ENCODE results near the gene PECR. TPM values are rescaled to one million over a fixed set of nuclear protein-coding genes. Genes with fewer than 3 reads are reported as not detected.

The PECR gene
- total RNA-seq (2016; rRNA removed; fragmentation: Illumina TruSeq; extraction: Trizol) (151 and 181 TPM in 2 replicates), polyA plus RNA-seq (2011; rRNA removed) (153 and 175 TPM in 2 replicates), polyA minus RNA-seq (2011; rRNA and poly(A)+ RNA removed; ENCODE audit: low replicate concordance) (5.0 and 112 TPM in 2 replicates), Bru-seq, nascent RNA (percentile 90 among the genes with signal in this experiment), BruChase-seq, experiment 1, labeled RNA remaining after a 6-hour chase (percentile 64 among the genes with signal in this experiment), BruChase-seq, experiment 2, labeled RNA remaining after a 2-hour chase (percentile 68 among the genes with signal in this experiment)
- total RNA-seq (2016; cell fraction: cytosol; rRNA removed; fragmentation: Illumina TruSeq; extraction: Trizol; ENCODE audit: low read depth) = 20.8 and 20.9 TPM in 2 replicates
- total RNA-seq (2016; cell fraction: insoluble cytoplasmic fraction; rRNA removed; fragmentation: Illumina TruSeq; extraction: Trizol) = 143 and 194 TPM in 2 replicates
- 32.3 and 33.6 TPM in 2 replicates for total RNA-seq (2016; cell fraction: membrane; rRNA removed; fragmentation: Illumina TruSeq; extraction: Trizol)
- 129 and 136 TPM in 2 replicates for total RNA-seq (2016; cell fraction: nucleus; rRNA removed; fragmentation: Illumina TruSeq; extraction: Trizol)
- 103 and 140 TPM in 2 replicates for polyA plus RNA-seq (2011; cell fraction: cytosol; rRNA removed)
- 97.8 and 111 TPM in 2 replicates for polyA plus RNA-seq (2011; cell fraction: nucleus; rRNA removed)
- polyA plus RNA-seq (2012) = 154 and 170 TPM in 2 replicates
- polyA plus RNA-seq (2016; cell fraction: cytosol; fragmentation: Illumina TruSeq; extraction: Trizol; ENCODE audit: low read depth) = 10.8 and 11.0 TPM in 2 replicates
- polyA plus RNA-seq (2016; cell fraction: insoluble cytoplasmic fraction; fragmentation: Illumina TruSeq; extraction: Trizol; ENCODE audit: low read depth) = 162 and 177 TPM in 2 replicates
- polyA plus RNA-seq (2016; cell fraction: membrane; fragmentation: Illumina TruSeq; extraction: Trizol; ENCODE audit: low read depth) = 19.7 and 20.5 TPM in 2 replicates
- 75.4 and 82.9 TPM in 2 replicates for polyA plus RNA-seq (2016; cell fraction: nucleus; fragmentation: Illumina TruSeq; extraction: Trizol; ENCODE audit: insufficient read depth, low read depth)
- polyA minus RNA-seq (2011; cell fraction: cytosol; rRNA and poly(A)+ RNA removed) = 52.5 and 73.0 TPM in 2 replicates
- 221 and 291 TPM in 2 replicates for polyA minus RNA-seq (2011; cell fraction: nucleus; rRNA and poly(A)+ RNA removed)
- long read RNA-seq, experiment 1, transcript PECR-201 (8 exons, 1,853 nt) = major isoform, 137 of 158 reads
- long read RNA-seq, experiment 1, partial matches to known transcripts = 7 of 158 reads
- long read RNA-seq, experiment 1, other reads (novel, unspliced or antisense) = 13 of 158 reads
- long read RNA-seq, experiment 2, partial matches to known transcripts = 5 of 78 reads
- long read RNA-seq, experiment 2, other reads (novel, unspliced or antisense) = 73 of 78 reads

GRCh38 chr2:216081487-216082116 is at the start of gene PECR, which contains the start of gene TMEM169:
TSS of gene PECR (minus strand) at chr2:216081809. CDS start at chr2:216081741, 68 bp downstream.
TSS of gene TMEM169 (plus strand) at chr2:216081919. CDS start at chr2:216095964, 14,045 bp downstream.
- peak within 1 kb of the TSS; percentile 92 for H3K9ac ChIP-seq (ENCODE audit: insufficient read depth, low read depth, low read length)
- H3K4me1 ChIP-seq (ENCODE audit: insufficient read depth, low read length) = peaks cover 83% of the 10 kb centered on the region
- no peak for FAIRE-seq
- TF ChIP-seq CENPT (CRISPR knock-in tag; IDR thresholded peaks at IDR 0.05; ENCODE audit: low read depth) (no peak), HDAC2 (CRISPR knock-in tag; IDR thresholded peaks at IDR 0.05) (peak; percentile 89), DMAP1 (CRISPR knock-in tag; IDR thresholded peaks at IDR 0.05) (peak; percentile 92), ARID5B (CRISPR knock-in tag; IDR thresholded peaks at IDR 0.05) (no peak; the same call in none of the 2 replicates), CENPX (CRISPR knock-in tag; IDR thresholded peaks at IDR 0.05) (no peak), NFKBIZ (CRISPR knock-in tag; IDR thresholded peaks at IDR 0.05) (peak; percentile 65; the same call in 1 of the 2 replicates), ZNF773 (CRISPR knock-in tag; IDR thresholded peaks at IDR 0.05; ENCODE audit: borderline replicate concordance) (no peak), TSC22D2 (CRISPR knock-in tag; IDR thresholded peaks at IDR 0.05; ENCODE audit: borderline replicate concordance) (peak; percentile 90; the same call in 1 of the 2 replicates), NR1H2 (CRISPR knock-in tag; IDR thresholded peaks at IDR 0.05; ENCODE audit: borderline replicate concordance, low read depth) (peak; percentile 94), IRF1 (CRISPR knock-in tag; IDR thresholded peaks at IDR 0.05; ENCODE audit: low read depth) (peak; percentile 50; the same call in 1 of the 2 replicates), ZUFSP (CRISPR knock-in tag; IDR thresholded peaks at IDR 0.05; ENCODE audit: borderline replicate concordance) (no peak)

More at GRCh38 chr2:216081487-216082116, at the start of gene PECR, which contains the start of gene TMEM169:
- CTCF ChIA-PET (ENCODE audit: low intra/inter-chr PET ratio, low total read pairs) = interaction anchor here (1.1 kb wide), 1 partner anchor 34 kb away, joined by 3 read pairs; no protein-coding TSS in a partner anchor
- ATAC-seq (peak; percentile 93), DNase-seq (ENCODE audit: low spot score) (peak; percentile 81)
- under 1% methylated on average over 40 of the region's 44 CpGs for whole genome bisulfite sequencing (ENCODE audit: low lambda C conversion rate)
- Histone ChIP-seq H3K79me2 (ENCODE audit: insufficient read depth, low read length) (peaks cover 45% of the 10 kb centered on the region), H3K27ac (ENCODE audit: extremely low read length, insufficient read depth, low read length) (peak within 1 kb of the TSS; percentile 88), H3K4me3 (replicated peaks in 1 of 3; ENCODE audit: insufficient read depth in 1 of 3, low read depth in 2 of 3, low read length in 3 of 3) (peak within 1 kb of the TSS; percentile 85 to 100 (median 99)), H3K9me3 (ENCODE audit: low read length) (no peaks in the 10 kb centered on the region), H3K4me2 (ENCODE audit: low read depth, low read length) (peak within 1 kb of the TSS; percentile 97), H3K36me3 (replicated peaks in 1 of 2; ENCODE audit: control insufficient read depth in 1 of 2, insufficient read depth in 2 of 2, low read length in 2 of 2) (no peaks in the 10 kb centered on the region), H3K27me3 (ENCODE audit: control insufficient read depth in 1 of 2, insufficient read depth in 2 of 2, low read length in 2 of 2) (no peaks in the 10 kb centered on the region; a peak in 2 of 5 replicates), H4K20me1 (ENCODE audit: insufficient read depth, low read length) (no peaks in the 10 kb centered on the region), H2AFZ (ENCODE audit: low read length) (no peak within 1 kb of the TSS)
- in situ Hi-C loops (cut with HindIII; ENCODE audit: extremely low pct_ligation_motif_present, low pct_unique_long_range_greater_than_20kb) = no loop called here
- POLR2A ChIA-PET = interaction anchor here (0.9 to 5.3 kb wide), 13 partner anchors 11 to 41 kb away, joined by 3 to 131 read pairs (median 6); partner anchors contain the start of gene XRCC5
- intact Hi-C loops (cut with micrococcal nuclease; ENCODE audit: unreplicated experiment) = no loop called here
- no TSS peak for BruUV-seq (replicated peaks)
